ENCODE data around the gene STARD10. TPM values are rescaled to one million over a fixed set of nuclear protein-coding genes. Genes with fewer than 3 reads are reported as not detected.

Gene STARD10
- total RNA-seq, 1 experiment from 2014 or later: 55.1 TPM

DNA sequence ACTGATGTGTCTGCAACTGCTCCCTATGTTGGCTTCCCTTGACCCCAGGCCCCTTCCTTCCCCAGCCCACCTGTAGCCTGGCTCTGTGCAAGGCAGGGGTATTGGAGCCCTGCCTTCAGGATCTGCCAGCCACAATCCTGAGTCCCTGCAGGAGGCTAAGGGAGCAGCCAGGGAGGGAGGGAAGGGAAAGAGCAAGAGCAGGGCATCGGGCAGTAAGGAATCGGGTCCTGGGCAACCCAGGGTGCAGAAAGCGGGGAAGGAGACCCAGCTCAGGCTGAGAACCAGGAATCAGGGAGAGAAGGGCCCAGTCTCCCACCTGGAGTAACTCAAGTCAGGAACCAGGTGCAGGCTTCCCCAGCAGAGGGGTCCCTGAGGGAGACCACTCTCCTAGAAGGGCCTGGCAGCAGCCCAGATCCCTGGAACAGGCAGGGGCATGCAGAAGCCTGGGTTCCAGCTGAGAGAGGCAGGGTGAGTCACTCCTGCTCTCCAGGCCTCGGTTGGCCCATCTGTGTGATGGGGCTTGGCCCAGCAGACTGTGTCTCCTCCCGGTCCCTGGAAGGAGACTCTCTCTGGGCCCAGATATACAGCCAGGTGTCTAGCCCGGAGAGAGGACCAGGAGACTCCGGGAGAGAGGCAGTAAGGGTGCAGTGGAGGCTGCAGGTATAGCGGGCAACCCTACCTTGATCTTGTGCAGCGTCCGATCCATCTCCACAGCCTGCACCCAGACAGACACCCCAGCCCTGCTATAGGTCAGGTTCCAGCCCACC, 13.4 kb downstream of the STARD10 start:
- no peak for DNase-seq
- peaks cover 33% of the 10 kb centered on the region for H3K36me3 Mint-ChIP-seq (ENCODE audit: insufficient read depth, unreplicated experiment)
- H3K4me3 Mint-ChIP-seq (ENCODE audit: low read depth, unreplicated experiment): peak overlapping the region; percentile 82
- TF ChIP-seq, protein P1, sequence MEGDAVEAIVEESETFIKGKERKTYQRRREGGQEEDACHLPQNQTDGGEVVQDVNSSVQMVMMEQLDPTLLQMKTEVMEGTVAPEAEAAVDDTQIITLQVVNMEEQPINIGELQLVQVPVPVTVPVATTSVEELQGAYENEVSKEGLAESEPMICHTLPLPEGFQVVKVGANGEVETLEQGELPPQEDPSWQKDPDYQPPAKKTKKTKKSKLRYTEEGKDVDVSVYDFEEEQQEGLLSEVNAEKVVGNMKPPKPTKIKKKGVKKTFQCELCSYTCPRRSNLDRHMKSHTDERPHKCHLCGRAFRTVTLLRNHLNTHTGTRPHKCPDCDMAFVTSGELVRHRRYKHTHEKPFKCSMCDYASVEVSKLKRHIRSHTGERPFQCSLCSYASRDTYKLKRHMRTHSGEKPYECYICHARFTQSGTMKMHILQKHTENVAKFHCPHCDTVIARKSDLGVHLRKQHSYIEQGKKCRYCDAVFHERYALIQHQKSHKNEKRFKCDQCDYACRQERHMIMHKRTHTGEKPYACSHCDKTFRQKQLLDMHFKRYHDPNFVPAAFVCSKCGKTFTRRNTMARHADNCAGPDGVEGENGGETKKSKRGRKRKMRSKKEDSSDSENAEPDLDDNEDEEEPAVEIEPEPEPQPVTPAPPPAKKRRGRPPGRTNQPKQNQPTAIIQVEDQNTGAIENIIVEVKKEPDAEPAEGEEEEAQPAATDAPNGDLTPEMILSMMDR (IDR thresholded peaks at IDR 0.05; ENCODE audit: unreplicated experiment): no peak
- CTCF ChIA-PET: interaction anchor here (1.1 to 3.5 kb wide), 3 partner anchors 13 to 57 kb away, joined by 4 to 15 read pairs (median 8); partner anchors contain the start of gene STARD10
- H3K4me1 Mint-ChIP-seq (ENCODE audit: low read depth, unreplicated experiment): peaks cover 30% of the 10 kb centered on the region
- no peaks in the 10 kb centered on the region for H3K27me3 Mint-ChIP-seq (ENCODE audit: unreplicated experiment)
- no peaks in the 10 kb centered on the region for H3K9me3 Mint-ChIP-seq (ENCODE audit: low read depth, unreplicated experiment)
- no TSS peak for BruUV-seq (replicated peaks)
- no peak overlapping the region for H3K27ac Mint-ChIP-seq (ENCODE audit: unreplicated experiment)
- intact Hi-C loops (cut with micrococcal nuclease; ENCODE audit: unreplicated experiment): no loop called here

GRCh38 chr11:72779495-72780128, 14.2 kb downstream of the STARD10 start:
- Mint-ChIP-seq H3K4me1 (ENCODE audit: low read depth, unreplicated experiment) (peaks cover 30% of the 10 kb centered on the region), H3K4me3 (ENCODE audit: low read depth, unreplicated experiment) (peak overlapping the region; percentile 82), H3K27ac (ENCODE audit: unreplicated experiment) (peak overlapping the region; percentile 37), H3K36me3 (ENCODE audit: insufficient read depth, unreplicated experiment) (peaks cover 33% of the 10 kb centered on the region), H3K9me3 (ENCODE audit: low read depth, unreplicated experiment) (no peaks in the 10 kb centered on the region), H3K27me3 (ENCODE audit: unreplicated experiment) (no peaks in the 10 kb centered on the region)
- BruUV-seq (replicated peaks): TSS peak; percentile 52
- TF ChIP-seq, protein P1 (IDR thresholded peaks at IDR 0.05; ENCODE audit: unreplicated experiment): no peak
- intact Hi-C loops (cut with micrococcal nuclease; ENCODE audit: unreplicated experiment): no loop called here
- no peak for DNase-seq
- CTCF ChIA-PET: interaction anchor here (1.1 to 3.5 kb wide), 2 partner anchors 14 to 55 kb away, joined by 3 to 15 read pairs; partner anchors contain the start of gene STARD10

DNA sequence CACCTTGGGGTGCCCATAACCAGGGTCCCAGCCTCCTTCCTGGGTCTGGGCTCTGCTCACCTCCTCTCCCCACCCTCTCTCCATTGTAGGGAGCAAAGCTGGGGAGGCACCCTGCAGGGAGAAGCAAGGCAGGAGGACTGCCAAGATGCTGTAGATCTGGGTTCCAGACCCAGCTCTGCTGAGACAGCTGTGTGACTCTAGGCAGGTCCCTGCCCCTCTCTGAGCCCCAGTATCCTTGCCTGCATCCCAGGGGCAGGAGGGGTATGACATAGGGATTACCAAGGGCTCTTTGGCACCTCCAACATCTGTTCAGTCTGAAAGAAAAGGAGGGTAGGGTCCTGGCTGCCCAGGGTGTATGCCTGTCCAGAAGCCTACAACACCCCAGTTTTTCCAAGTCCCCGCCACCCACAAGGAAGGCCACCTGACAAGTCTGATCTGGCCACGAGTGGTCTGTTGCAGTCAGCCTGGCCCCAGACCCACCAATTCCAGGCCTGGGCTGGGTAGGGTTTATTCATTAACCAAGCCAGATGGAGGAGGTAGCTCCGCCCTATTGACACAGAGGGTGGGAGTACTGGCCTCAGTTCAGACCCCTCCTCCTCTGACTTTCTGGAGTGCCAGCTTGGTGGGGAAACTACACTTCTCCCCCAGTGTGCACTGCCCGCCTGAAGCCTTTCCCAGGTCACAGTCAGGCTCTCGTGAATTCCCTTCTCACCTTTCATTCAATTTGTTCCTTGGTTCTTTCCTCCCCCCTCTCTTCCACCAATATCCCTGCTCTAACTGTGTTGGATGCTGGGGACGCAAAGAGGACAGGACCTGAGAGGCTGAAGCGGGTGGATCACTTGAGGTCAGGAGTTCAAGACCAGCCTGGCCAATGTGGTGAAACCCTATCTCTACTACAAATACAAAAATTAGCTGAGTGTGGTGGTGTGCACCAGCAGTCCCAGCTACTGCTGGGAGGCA, 15.0 kb downstream of the STARD10 start:
- Mint-ChIP-seq H3K27me3 (ENCODE audit: unreplicated experiment) (no peaks in the 10 kb centered on the region), H3K27ac (ENCODE audit: unreplicated experiment) (peak overlapping the region; percentile 37), H3K4me3 (ENCODE audit: low read depth, unreplicated experiment) (peak overlapping the region; percentile 82), H3K36me3 (ENCODE audit: insufficient read depth, unreplicated experiment) (peaks cover 33% of the 10 kb centered on the region), H3K9me3 (ENCODE audit: low read depth, unreplicated experiment) (no peaks in the 10 kb centered on the region), H3K4me1 (ENCODE audit: low read depth, unreplicated experiment) (peaks cover 30% of the 10 kb centered on the region)
- BruUV-seq (replicated peaks): no TSS peak
- CTCF ChIA-PET: interaction anchor here (1.1 kb wide), 1 partner anchor 54 kb away, joined by 3 read pairs; no protein-coding TSS in a partner anchor
- DNase-seq: no peak
- intact Hi-C loops (cut with micrococcal nuclease; ENCODE audit: unreplicated experiment): no loop called here
- TF ChIP-seq, protein P1 (IDR thresholded peaks at IDR 0.05; ENCODE audit: unreplicated experiment): no peak

DNA sequence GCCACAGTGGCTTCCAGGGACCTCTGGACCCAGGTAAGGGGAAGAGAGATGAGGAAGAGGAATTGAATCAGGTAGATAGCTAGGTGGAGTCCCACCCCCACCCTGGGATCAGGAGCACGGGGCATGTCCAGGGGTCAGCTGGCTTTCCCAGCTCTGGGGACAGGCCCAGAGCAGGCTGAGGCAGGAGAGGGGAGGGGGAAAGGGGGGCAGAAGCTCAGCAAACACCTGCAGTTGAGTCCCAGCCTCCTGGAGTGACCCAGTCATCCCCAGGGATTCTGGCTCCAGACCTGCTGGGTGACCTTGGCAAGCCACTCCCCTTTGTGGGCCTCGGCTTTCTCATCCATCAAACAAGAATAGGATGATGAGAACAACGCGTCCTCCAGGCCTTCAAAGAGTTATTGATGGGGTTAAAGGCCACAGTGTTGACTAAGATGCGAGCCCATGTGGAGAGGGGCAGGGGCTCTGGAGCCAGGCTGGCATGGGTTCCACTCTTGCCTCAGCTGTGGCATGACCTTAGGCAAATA, 16.0 kb downstream of the STARD10 start:
- TF ChIP-seq, protein P1 (IDR thresholded peaks at IDR 0.05; ENCODE audit: unreplicated experiment): no peak
- DNase-seq: no peak
- no peaks in the 10 kb centered on the region for H3K9me3 Mint-ChIP-seq (ENCODE audit: low read depth, unreplicated experiment)
- peaks cover 31% of the 10 kb centered on the region for H3K4me1 Mint-ChIP-seq (ENCODE audit: low read depth, unreplicated experiment)
- CTCF ChIA-PET: interaction anchor here (1.0 kb wide), 1 partner anchor 16 kb away, joined by 3 read pairs; the partner anchor contains the start of gene STARD10
- H3K4me3 Mint-ChIP-seq (ENCODE audit: low read depth, unreplicated experiment): no peak overlapping the region
- no TSS peak for BruUV-seq (replicated peaks)
- intact Hi-C loops (cut with micrococcal nuclease; ENCODE audit: unreplicated experiment): no loop called here
- H3K36me3 Mint-ChIP-seq (ENCODE audit: insufficient read depth, unreplicated experiment): peaks cover 35% of the 10 kb centered on the region
- no peak overlapping the region for H3K27ac Mint-ChIP-seq (ENCODE audit: unreplicated experiment)
- H3K27me3 Mint-ChIP-seq (ENCODE audit: unreplicated experiment): no peaks in the 10 kb centered on the region
